ENCODE results near the gene PROC.

The PROC gene

DNA sequence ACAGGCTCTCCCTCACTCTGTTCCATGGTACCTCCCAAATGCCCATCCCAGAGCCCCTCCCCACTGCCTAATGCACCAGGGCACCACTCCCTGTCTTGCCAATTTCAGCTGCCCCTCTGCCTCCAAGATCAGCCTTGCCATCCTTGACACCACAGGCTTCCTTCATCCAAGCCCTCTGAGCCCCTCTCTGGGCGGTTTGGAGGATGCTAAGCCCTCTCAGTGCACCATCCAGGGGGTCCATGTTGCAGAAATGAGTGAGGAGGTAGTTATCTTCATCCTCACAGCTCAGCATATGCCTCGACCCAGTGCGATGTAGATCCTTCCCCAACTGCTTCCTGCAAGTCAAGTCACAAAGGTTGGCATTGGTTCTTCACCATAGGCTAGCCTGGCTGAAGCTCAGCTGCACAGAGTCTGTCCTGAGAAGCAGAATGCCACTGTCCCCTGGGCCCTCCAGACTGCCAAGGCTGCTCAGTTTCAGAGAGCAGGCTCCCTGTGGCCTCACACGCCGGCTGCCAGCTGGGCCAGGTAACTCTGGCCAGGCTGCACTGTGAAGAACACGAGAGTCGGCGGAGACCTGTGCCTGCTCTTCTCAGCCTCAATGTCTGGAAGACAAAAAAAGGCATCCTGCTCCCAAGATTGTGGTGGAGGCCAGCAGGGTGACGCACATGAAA lies 20.5 kb upstream of the PROC start:
- H2AK5ac ChIP-seq (ENCODE audit: low read depth, low read length): peak overlapping the region; percentile 13
- H3K27me3 ChIP-seq (ENCODE audit: control insufficient read depth in 3 of 3, insufficient read depth in 3 of 3, low read depth in 1 of 3, low read length in 3 of 3): peaks cover 0 to 6% (median 0%) of the 10 kb centered on the region in 3 experiments
- H3K23ac ChIP-seq (ENCODE audit: low read depth, low read length, poor library complexity): peak overlapping the region; percentile 20
- no peak overlapping the region for H3K27ac ChIP-seq (replicated peaks; ENCODE audit: low read length)
- no peak overlapping the region for H4K8ac ChIP-seq (ENCODE audit: low read depth, low read length)
- no peak overlapping the region for H2BK15ac ChIP-seq (ENCODE audit: low read length)
- no peaks in the 10 kb centered on the region for H3K79me1 ChIP-seq (ENCODE audit: low read depth, low read length)
- peak overlapping the region; percentile 24 for H3K18ac ChIP-seq (ENCODE audit: low read length)
- H3K4me3 ChIP-seq (ENCODE audit: low read length in 2 of 2): no peak overlapping the region
- no peak overlapping the region for H2BK12ac ChIP-seq (ENCODE audit: low read length)
- H4K91ac ChIP-seq (ENCODE audit: low read depth, low read length, poor library complexity): no peak overlapping the region
- DNase-seq (ENCODE audit: low spot score): no peak
- WGBS, 2 donors (ENCODE audit: extremely low coverage in 2 of 2, insufficient read length in 2 of 2, insufficient replicate concordance in 1 of 2): no CpG with 5 or more reads among the region's 9 CpGs
- no peak overlapping the region for H3K9ac ChIP-seq (ENCODE audit: low read depth, low read length, poor library complexity)
- H3K14ac ChIP-seq (ENCODE audit: low read length): no peak overlapping the region
- peaks cover 2 to 9% of the 10 kb centered on the region in 2 donors for H3K4me1 ChIP-seq (ENCODE audit: control insufficient read depth in 2 of 2, insufficient read depth in 1 of 2, low read depth in 1 of 2, low read length in 2 of 2)
- no peaks in the 10 kb centered on the region for H3K36me3 ChIP-seq (replicated peaks in 1 of 2; ENCODE audit: control insufficient read depth in 2 of 2, insufficient read depth in 2 of 2, low read length in 2 of 2)
- no peak overlapping the region for H2AFZ ChIP-seq (ENCODE audit: low read length)
- H3K9me3 ChIP-seq (replicated peaks in 1 of 2; ENCODE audit: control insufficient read depth in 2 of 2, insufficient read depth in 1 of 2, low read depth in 1 of 2, low read length in 2 of 2): peaks cover 0 to 3% of the 10 kb centered on the region in 2 donors
- no peak overlapping the region for H3K4me2 ChIP-seq (ENCODE audit: insufficient read depth, low read length, poor library complexity, severe bottlenecking)
- no peak overlapping the region for H2BK5ac ChIP-seq (ENCODE audit: low read length)
- H3K4ac ChIP-seq (ENCODE audit: low read length): no peak overlapping the region
- H2BK120ac ChIP-seq (ENCODE audit: low read depth, low read length): no peak overlapping the region

- H4K8ac ChIP-seq (ENCODE audit: low read depth, low read length): no peak overlapping the region
- H3K4me1 ChIP-seq (ENCODE audit: control insufficient read depth in 2 of 2, insufficient read depth in 1 of 2, low read depth in 1 of 2, low read length in 2 of 2): peaks cover 2 to 9% of the 10 kb centered on the region in 2 donors
- H3K9me3 ChIP-seq (replicated peaks in 1 of 2; ENCODE audit: control insufficient read depth in 2 of 2, insufficient read depth in 1 of 2, low read depth in 1 of 2, low read length in 2 of 2): peaks cover 0 to 3% of the 10 kb centered on the region in 2 donors
- H2BK12ac ChIP-seq (ENCODE audit: low read length): no peak overlapping the region
- no peak overlapping the region for H2BK15ac ChIP-seq (ENCODE audit: low read length)
- H3K23ac ChIP-seq (ENCODE audit: low read depth, low read length, poor library complexity): no peak overlapping the region
- H2BK120ac ChIP-seq (ENCODE audit: low read depth, low read length): no peak overlapping the region
- H3K4me2 ChIP-seq (ENCODE audit: insufficient read depth, low read length, poor library complexity, severe bottlenecking): no peak overlapping the region
- no peaks in the 10 kb centered on the region for H3K79me1 ChIP-seq (ENCODE audit: low read depth, low read length)
- no peaks in the 10 kb centered on the region for H3K36me3 ChIP-seq (replicated peaks in 1 of 2; ENCODE audit: control insufficient read depth in 2 of 2, insufficient read depth in 2 of 2, low read length in 2 of 2)
- H3K4me3 ChIP-seq (ENCODE audit: low read length in 2 of 2): no peak overlapping the region
- peaks cover 0 to 9% (median 0%) of the 10 kb centered on the region in 3 experiments for H3K27me3 ChIP-seq (ENCODE audit: control insufficient read depth in 3 of 3, insufficient read depth in 3 of 3, low read depth in 1 of 3, low read length in 3 of 3)
- no peak overlapping the region for H3K27ac ChIP-seq (replicated peaks; ENCODE audit: low read length)
- no peak for DNase-seq (ENCODE audit: low spot score)
- no peak overlapping the region for H2AFZ ChIP-seq (ENCODE audit: low read length)
- peak overlapping the region; percentile 24 for H3K18ac ChIP-seq (ENCODE audit: low read length)
- peak overlapping the region; percentile 13 for H2AK5ac ChIP-seq (ENCODE audit: low read depth, low read length)
- no peak overlapping the region for H4K91ac ChIP-seq (ENCODE audit: low read depth, low read length, poor library complexity)
- WGBS, 2 donors (ENCODE audit: extremely low coverage in 2 of 2, insufficient read length in 2 of 2, insufficient replicate concordance in 1 of 2): no CpG with 5 or more reads among the region's 4 CpGs
- no peak overlapping the region for H2BK5ac ChIP-seq (ENCODE audit: low read length)
- H3K9ac ChIP-seq (ENCODE audit: low read depth, low read length, poor library complexity): no peak overlapping the region
- H3K14ac ChIP-seq (ENCODE audit: low read length): no peak overlapping the region
- no peak overlapping the region for H3K4ac ChIP-seq (ENCODE audit: low read length)
These were observed 20.0 kb upstream of the PROC start for GRCh38 chr2:127398239-127398590.

DNA sequence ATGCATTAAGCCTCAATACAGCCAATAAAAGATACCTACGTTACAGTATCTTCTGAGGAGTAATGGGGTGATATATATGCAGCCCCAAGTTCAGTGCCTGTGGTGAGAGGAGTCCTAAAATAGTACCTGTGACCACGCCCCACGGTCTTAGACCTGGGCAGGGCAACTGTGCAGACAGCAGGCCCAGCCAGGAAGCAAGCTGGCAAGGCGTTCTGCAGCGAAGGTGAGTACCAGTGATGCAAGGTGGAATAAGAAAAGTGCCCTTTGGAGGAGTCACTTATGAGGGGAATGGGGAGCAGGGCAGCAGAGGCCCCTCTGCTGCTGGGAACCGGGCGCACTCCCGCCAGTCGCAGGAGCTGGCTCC lies 17.7 kb upstream of the PROC start:
- Histone ChIP-seq H3K27me3 (ENCODE audit: control insufficient read depth in 3 of 3, insufficient read depth in 3 of 3, low read depth in 1 of 3, low read length in 3 of 3) (peaks cover 0 to 9% (median 0%) of the 10 kb centered on the region in 3 experiments), H2BK120ac (ENCODE audit: low read depth, low read length) (no peak overlapping the region), H3K79me1 (ENCODE audit: low read depth, low read length) (no peaks in the 10 kb centered on the region), H2AFZ (ENCODE audit: low read length) (no peak overlapping the region), H4K8ac (ENCODE audit: low read depth, low read length) (no peak overlapping the region), H3K27ac (replicated peaks; ENCODE audit: low read length) (no peak overlapping the region), H3K4ac (ENCODE audit: low read length) (no peak overlapping the region), H2AK5ac (ENCODE audit: low read depth, low read length) (peak overlapping the region; percentile 58), H2BK15ac (ENCODE audit: low read length) (no peak overlapping the region), H2BK5ac (ENCODE audit: low read length) (peak overlapping the region; percentile 55), H3K9me3 (replicated peaks in 1 of 2; ENCODE audit: control insufficient read depth in 2 of 2, insufficient read depth in 1 of 2, low read depth in 1 of 2, low read length in 2 of 2) (no peaks in the 10 kb centered on the region), H3K23ac (ENCODE audit: low read depth, low read length, poor library complexity) (no peak overlapping the region), H3K9ac (ENCODE audit: low read depth, low read length, poor library complexity) (no peak overlapping the region), H3K18ac (ENCODE audit: low read length) (peak overlapping the region; percentile 35), H2BK12ac (ENCODE audit: low read length) (no peak overlapping the region), H3K4me2 (ENCODE audit: insufficient read depth, low read length, poor library complexity, severe bottlenecking) (no peak overlapping the region), H3K4me1 (ENCODE audit: control insufficient read depth in 2 of 2, insufficient read depth in 1 of 2, low read depth in 1 of 2, low read length in 2 of 2) (peaks cover 0 to 8% of the 10 kb centered on the region in 2 donors), H3K4me3 (ENCODE audit: low read length in 2 of 2) (no peak overlapping the region), H3K14ac (ENCODE audit: low read length) (no peak overlapping the region), H3K36me3 (replicated peaks in 1 of 2; ENCODE audit: control insufficient read depth in 2 of 2, insufficient read depth in 2 of 2, low read length in 2 of 2) (no peaks in the 10 kb centered on the region), H4K91ac (ENCODE audit: low read depth, low read length, poor library complexity) (no peak overlapping the region)
- WGBS, 2 donors (ENCODE audit: extremely low coverage in 2 of 2, insufficient read length in 2 of 2, insufficient replicate concordance in 1 of 2): no CpG with 5 or more reads among the region's 9 CpGs
- DNase-seq (ENCODE audit: low spot score): no peak

- no CpG with 5 or more reads among the region's 39 CpGs for WGBS, 2 donors (ENCODE audit: extremely low coverage in 2 of 2, insufficient read length in 2 of 2, insufficient replicate concordance in 1 of 2)
- H3K27ac ChIP-seq (replicated peaks; ENCODE audit: low read length): no peak overlapping the region
These were observed 17.1 kb upstream of the PROC start for GRCh38 chr2:127400897-127401756.

More at GRCh38 chr2:127400897-127401756, 17.1 kb upstream of the PROC start:
- Histone ChIP-seq H3K36me3 (replicated peaks in 1 of 2; ENCODE audit: control insufficient read depth in 2 of 2, insufficient read depth in 2 of 2, low read length in 2 of 2) (no peaks in the 10 kb centered on the region), H3K4me2 (ENCODE audit: insufficient read depth, low read length, poor library complexity, severe bottlenecking) (no peak overlapping the region), H2BK12ac (ENCODE audit: low read length) (no peak overlapping the region), H3K14ac (ENCODE audit: low read length) (no peak overlapping the region), H3K79me1 (ENCODE audit: low read depth, low read length) (no peaks in the 10 kb centered on the region), H2BK120ac (ENCODE audit: low read depth, low read length) (no peak overlapping the region), H3K9ac (ENCODE audit: low read depth, low read length, poor library complexity) (peak overlapping the region; percentile 13), H2BK15ac (ENCODE audit: low read length) (peak overlapping the region; percentile 30), H2BK5ac (ENCODE audit: low read length) (peak overlapping the region; percentile 55), H4K91ac (ENCODE audit: low read depth, low read length, poor library complexity) (no peak overlapping the region), H3K4ac (ENCODE audit: low read length) (no peak overlapping the region), H3K27me3 (ENCODE audit: control insufficient read depth in 3 of 3, insufficient read depth in 3 of 3, low read depth in 1 of 3, low read length in 3 of 3) (peaks cover 0 to 9% (median 0%) of the 10 kb centered on the region in 3 experiments), H3K4me3 (ENCODE audit: low read length in 2 of 2) (no peak overlapping the region), H3K4me1 (ENCODE audit: control insufficient read depth in 2 of 2, insufficient read depth in 1 of 2, low read depth in 1 of 2, low read length in 2 of 2) (peaks cover 0 to 8% of the 10 kb centered on the region in 2 donors), H4K8ac (ENCODE audit: low read depth, low read length) (no peak overlapping the region), H3K23ac (ENCODE audit: low read depth, low read length, poor library complexity) (no peak overlapping the region), H2AK5ac (ENCODE audit: low read depth, low read length) (peak overlapping the region; percentile 58), H3K18ac (ENCODE audit: low read length) (peak overlapping the region; percentile 81), H2AFZ (ENCODE audit: low read length) (peak overlapping the region; percentile 39), H3K9me3 (replicated peaks in 1 of 2; ENCODE audit: control insufficient read depth in 2 of 2, insufficient read depth in 1 of 2, low read depth in 1 of 2, low read length in 2 of 2) (no peaks in the 10 kb centered on the region)
- no peak for DNase-seq (ENCODE audit: low spot score)
